ENCODE data around the gene CCDC80.

Gene CCDC80

DNA sequence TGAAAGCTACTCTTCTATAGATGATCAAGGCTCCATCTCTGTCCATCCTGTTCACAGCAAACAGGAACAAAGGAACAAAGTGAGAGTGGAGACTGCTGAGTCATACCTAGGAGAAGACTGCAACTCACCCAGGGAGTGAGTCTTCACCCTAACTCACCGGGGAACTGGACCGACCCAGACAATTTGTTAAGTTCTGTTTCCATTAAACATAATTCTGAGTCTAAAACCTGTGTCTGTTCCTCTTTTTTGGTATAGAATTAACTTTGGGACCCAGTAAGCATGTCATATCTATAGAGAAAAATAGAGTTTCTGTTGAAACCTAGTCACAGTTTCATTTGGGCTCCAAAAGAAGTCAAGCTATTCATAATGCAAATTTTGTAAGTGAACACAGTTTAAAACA is 21.6 kb downstream of the CCDC80 start:
- TF ChIP-seq EP300 (IDR thresholded peaks at IDR 0.05; ENCODE audit: borderline replicate concordance) (no peak), TEAD4 (IDR thresholded peaks at IDR 0.05) (no peak), FOXM1 (IDR thresholded peaks at IDR 0.05; ENCODE audit: borderline replicate concordance, low read depth) (no peak), TAF1 (IDR thresholded peaks at IDR 0.05; ENCODE audit: low read depth) (no peak), EGR1 (IDR thresholded peaks at IDR 0.05) (no peak), CREB1 (IDR thresholded peaks at IDR 0.05; ENCODE audit: low read depth) (no peak), NFIC (IDR thresholded peaks at IDR 0.05) (no peak), ZBTB7A (IDR thresholded peaks at IDR 0.05; ENCODE audit: low read depth) (no peak), RAD21 (IDR thresholded peaks at IDR 0.05; ENCODE audit: low read depth) (no peak), CEBPB (IDR thresholded peaks at IDR 0.05) (no peak)
- TF ChIP-seq, protein P1, sequence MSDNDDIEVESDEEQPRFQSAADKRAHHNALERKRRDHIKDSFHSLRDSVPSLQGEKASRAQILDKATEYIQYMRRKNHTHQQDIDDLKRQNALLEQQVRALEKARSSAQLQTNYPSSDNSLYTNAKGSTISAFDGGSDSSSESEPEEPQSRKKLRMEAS (IDR thresholded peaks at IDR 0.05), result no peak
- TF ChIP-seq, protein P2, sequence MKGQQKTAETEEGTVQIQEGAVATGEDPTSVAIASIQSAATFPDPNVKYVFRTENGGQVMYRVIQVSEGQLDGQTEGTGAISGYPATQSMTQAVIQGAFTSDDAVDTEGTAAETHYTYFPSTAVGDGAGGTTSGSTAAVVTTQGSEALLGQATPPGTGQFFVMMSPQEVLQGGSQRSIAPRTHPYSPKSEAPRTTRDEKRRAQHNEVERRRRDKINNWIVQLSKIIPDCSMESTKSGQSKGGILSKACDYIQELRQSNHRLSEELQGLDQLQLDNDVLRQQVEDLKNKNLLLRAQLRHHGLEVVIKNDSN (IDR thresholded peaks at IDR 0.05), result no peak
- TF ChIP-seq, protein P3, sequence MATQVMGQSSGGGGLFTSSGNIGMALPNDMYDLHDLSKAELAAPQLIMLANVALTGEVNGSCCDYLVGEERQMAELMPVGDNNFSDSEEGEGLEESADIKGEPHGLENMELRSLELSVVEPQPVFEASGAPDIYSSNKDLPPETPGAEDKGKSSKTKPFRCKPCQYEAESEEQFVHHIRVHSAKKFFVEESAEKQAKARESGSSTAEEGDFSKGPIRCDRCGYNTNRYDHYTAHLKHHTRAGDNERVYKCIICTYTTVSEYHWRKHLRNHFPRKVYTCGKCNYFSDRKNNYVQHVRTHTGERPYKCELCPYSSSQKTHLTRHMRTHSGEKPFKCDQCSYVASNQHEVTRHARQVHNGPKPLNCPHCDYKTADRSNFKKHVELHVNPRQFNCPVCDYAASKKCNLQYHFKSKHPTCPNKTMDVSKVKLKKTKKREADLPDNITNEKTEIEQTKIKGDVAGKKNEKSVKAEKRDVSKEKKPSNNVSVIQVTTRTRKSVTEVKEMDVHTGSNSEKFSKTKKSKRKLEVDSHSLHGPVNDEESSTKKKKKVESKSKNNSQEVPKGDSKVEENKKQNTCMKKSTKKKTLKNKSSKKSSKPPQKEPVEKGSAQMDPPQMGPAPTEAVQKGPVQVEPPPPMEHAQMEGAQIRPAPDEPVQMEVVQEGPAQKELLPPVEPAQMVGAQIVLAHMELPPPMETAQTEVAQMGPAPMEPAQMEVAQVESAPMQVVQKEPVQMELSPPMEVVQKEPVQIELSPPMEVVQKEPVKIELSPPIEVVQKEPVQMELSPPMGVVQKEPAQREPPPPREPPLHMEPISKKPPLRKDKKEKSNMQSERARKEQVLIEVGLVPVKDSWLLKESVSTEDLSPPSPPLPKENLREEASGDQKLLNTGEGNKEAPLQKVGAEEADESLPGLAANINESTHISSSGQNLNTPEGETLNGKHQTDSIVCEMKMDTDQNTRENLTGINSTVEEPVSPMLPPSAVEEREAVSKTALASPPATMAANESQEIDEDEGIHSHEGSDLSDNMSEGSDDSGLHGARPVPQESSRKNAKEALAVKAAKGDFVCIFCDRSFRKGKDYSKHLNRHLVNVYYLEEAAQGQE (IDR thresholded peaks at IDR 0.05; ENCODE audit: low read depth), result no peak

GRCh38 chr3:112617285-112617684 is 23.7 kb downstream of the CCDC80 start:
- TF ChIP-seq EGR1 (IDR thresholded peaks at IDR 0.05) (no peak), FOXM1 (IDR thresholded peaks at IDR 0.05; ENCODE audit: borderline replicate concordance, low read depth) (no peak)
- TF ChIP-seq, protein P1 (IDR thresholded peaks at IDR 0.05), result no peak

- TF ChIP-seq TCF12 (IDR thresholded peaks at IDR 0.05; ENCODE audit: low read depth) (no peak), EP300 (IDR thresholded peaks at IDR 0.05; ENCODE audit: borderline replicate concordance) (no peak), FOXM1 (IDR thresholded peaks at IDR 0.05; ENCODE audit: borderline replicate concordance, low read depth) (no peak), NFIC (IDR thresholded peaks at IDR 0.05) (no peak), ZBTB7A (IDR thresholded peaks at IDR 0.05; ENCODE audit: low read depth) (no peak), RAD21 (IDR thresholded peaks at IDR 0.05; ENCODE audit: low read depth) (no peak), CREB1 (IDR thresholded peaks at IDR 0.05; ENCODE audit: low read depth) (no peak), CEBPB (IDR thresholded peaks at IDR 0.05) (no peak), YY1 (IDR thresholded peaks at IDR 0.05; ENCODE audit: low read depth) (no peak), TAF1 (IDR thresholded peaks at IDR 0.05; ENCODE audit: low read depth) (no peak), EGR1 (IDR thresholded peaks at IDR 0.05) (no peak), TEAD4 (IDR thresholded peaks at IDR 0.05) (no peak)
- TF ChIP-seq, protein P1 (IDR thresholded peaks at IDR 0.05), result no peak
- TF ChIP-seq, protein P3 (IDR thresholded peaks at IDR 0.05; ENCODE audit: low read depth), result no peak
- TF ChIP-seq, protein P2 (IDR thresholded peaks at IDR 0.05), result no peak
These were observed 24.8 kb downstream of the CCDC80 start for GRCh38 chr3:112615989-112616731.

DNA sequence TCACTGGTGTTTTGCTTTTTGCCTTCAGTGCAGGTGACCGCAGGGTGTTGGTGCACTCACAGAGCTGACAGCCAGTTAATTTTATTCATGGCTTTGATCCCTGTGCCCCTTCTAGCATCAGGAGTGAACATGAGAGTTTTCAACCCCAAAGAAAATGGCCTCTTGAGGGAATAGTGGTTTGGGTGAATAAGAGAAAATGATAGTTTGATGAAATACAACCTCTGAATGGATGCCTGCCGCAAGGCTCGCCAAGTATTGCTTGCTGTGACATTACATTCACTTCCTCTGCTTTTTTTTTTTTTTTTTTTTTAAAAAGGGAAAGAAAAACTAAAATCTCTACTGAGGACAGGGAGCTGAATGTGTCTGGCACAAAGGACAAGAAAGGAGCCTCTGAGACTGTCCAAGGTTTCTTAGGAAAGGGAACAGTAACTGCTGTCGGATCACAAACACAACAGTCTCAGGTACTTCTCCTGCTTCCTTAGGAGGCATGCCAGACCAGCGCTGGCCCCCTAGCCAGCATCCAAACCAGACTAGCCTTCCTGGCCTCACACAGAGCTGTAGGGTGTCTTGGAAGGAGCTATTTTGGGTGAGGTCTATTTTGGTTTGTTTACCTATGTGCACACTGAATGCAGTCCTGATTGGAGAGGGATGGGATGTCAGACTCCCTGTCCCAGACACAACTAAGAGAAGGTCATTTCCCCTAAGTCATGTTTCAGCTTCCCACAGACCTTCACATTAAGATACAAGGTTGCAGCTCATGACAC is 29.0 kb downstream of the CCDC80 start:
- TF ChIP-seq CEBPB (IDR thresholded peaks at IDR 0.05) (no peak), TCF12 (IDR thresholded peaks at IDR 0.05; ENCODE audit: low read depth) (no peak), NFIC (IDR thresholded peaks at IDR 0.05) (no peak), EP300 (IDR thresholded peaks at IDR 0.05; ENCODE audit: borderline replicate concordance) (no peak), TAF1 (IDR thresholded peaks at IDR 0.05; ENCODE audit: low read depth) (no peak), CREB1 (IDR thresholded peaks at IDR 0.05; ENCODE audit: low read depth) (no peak), RAD21 (IDR thresholded peaks at IDR 0.05; ENCODE audit: low read depth) (no peak)
- TF ChIP-seq, protein P1 (IDR thresholded peaks at IDR 0.05), result no peak

DNA sequence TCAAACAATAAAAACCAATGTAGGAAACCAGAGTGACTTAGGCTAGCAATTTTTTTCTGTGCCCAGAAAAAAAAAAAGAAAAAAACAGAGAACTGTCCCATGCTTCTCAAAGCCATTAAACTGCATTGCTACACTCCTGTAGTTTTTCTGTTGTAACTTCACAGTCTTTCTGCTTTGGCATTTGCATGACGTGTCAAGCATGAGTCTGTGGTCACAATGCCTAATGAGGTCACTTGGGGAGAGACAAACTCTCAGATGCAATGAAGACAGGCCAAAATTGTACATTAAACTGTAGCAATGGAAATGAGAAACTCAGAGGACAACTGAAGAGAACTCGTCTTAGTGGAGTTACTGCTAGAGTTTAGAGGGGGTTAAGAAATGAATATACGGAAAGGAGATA is 30.8 kb downstream of the CCDC80 start:
- TF ChIP-seq, protein P3 (IDR thresholded peaks at IDR 0.05; ENCODE audit: low read depth), result no peak
- TF ChIP-seq YY1 (IDR thresholded peaks at IDR 0.05; ENCODE audit: low read depth) (no peak), TCF12 (IDR thresholded peaks at IDR 0.05; ENCODE audit: low read depth) (no peak), RAD21 (IDR thresholded peaks at IDR 0.05; ENCODE audit: low read depth) (no peak), TEAD4 (IDR thresholded peaks at IDR 0.05) (no peak), EGR1 (IDR thresholded peaks at IDR 0.05) (no peak), EP300 (IDR thresholded peaks at IDR 0.05; ENCODE audit: borderline replicate concordance) (no peak), NFIC (IDR thresholded peaks at IDR 0.05) (no peak), CEBPB (IDR thresholded peaks at IDR 0.05) (no peak), ZBTB7A (IDR thresholded peaks at IDR 0.05; ENCODE audit: low read depth) (no peak), TAF1 (IDR thresholded peaks at IDR 0.05; ENCODE audit: low read depth) (no peak)
- TF ChIP-seq, protein P2 (IDR thresholded peaks at IDR 0.05), result no peak
- TF ChIP-seq, protein P1 (IDR thresholded peaks at IDR 0.05), result no peak
